Left hindlimb (tissue), 1 donor: ENCODE results near the gene TMEM86B.
"Not testable (repeated sequence)": the region's sequence is repeated elsewhere in the genome, so short reads cannot be mapped to it uniquely, and the experiment has no call there.

ENCODE experiments used
- DNase-seq: peaks from one replicate; pipeline ENCODE4 v3.0.0-alpha.2; 2018

TMEM86B gene

GRCh38 chr19:55241143-55241934 is 12.8 kb upstream of the TMEM86B start:
- DNase-seq = peak; percentile 29

- DNase-seq = peak; percentile 1
Observed at GRCh38 chr19:55240713-55241020, 12.1 kb upstream of the TMEM86B start.

GRCh38 chr19:55239004-55239403 is 10.4 kb upstream of the TMEM86B start:
- DNase-seq = no peak

GRCh38 chr19:55238030-55238429 is 9.5 kb upstream of the TMEM86B start:
- DNase-seq = no peak

- no peak for DNase-seq
Observed at GRCh38 chr19:55232986-55233385, 4.4 kb upstream of the TMEM86B start.

- DNase-seq = no peak
Observed at GRCh38 chr19:55232286-55232602, 3.7 kb upstream of the TMEM86B start.

GRCh38 chr19:55231391-55232285 is 3.1 kb upstream of the TMEM86B start:
- DNase-seq = no peak

- no peak for DNase-seq
Observed at GRCh38 chr19:55230780-55231179, 2.2 kb upstream of the TMEM86B start.

- DNase-seq = no peak
Observed at GRCh38 chr19:55230329-55230728, 1.8 kb upstream of the TMEM86B start.

- DNase-seq = no peak
Observed at GRCh38 chr19:55229789-55230182, 1.2 kb upstream of the TMEM86B start.

GRCh38 chr19:55229145-55229788 is 704 bp upstream of the TMEM86B start:
- no peak for DNase-seq

GRCh38 chr19:55228015-55228391 is 560 bp downstream of the TMEM86B start:
- no peak for DNase-seq

- DNase-seq = no peak
Observed at GRCh38 chr19:55227241-55228014, 1.1 kb downstream of the TMEM86B start.

- DNase-seq = no peak
Observed at GRCh38 chr19:55226788-55227187, 1.8 kb downstream of the TMEM86B start.

- no peak for DNase-seq
Observed at GRCh38 chr19:55226273-55226672, 2.3 kb downstream of the TMEM86B start.

GRCh38 chr19:55225415-55225958 is 3.1 kb downstream of the TMEM86B start:
- DNase-seq = no peak

- not testable (repeated sequence) for DNase-seq
Observed at GRCh38 chr19:55224679-55225414, 3.7 kb downstream of the TMEM86B start.

- DNase-seq = no peak
Observed at GRCh38 chr19:55224038-55224665, 4.4 kb downstream of the TMEM86B start.

- no peak for DNase-seq
Observed at GRCh38 chr19:55223291-55224037, 5.1 kb downstream of the TMEM86B start.

- DNase-seq = no peak
Observed at GRCh38 chr19:55220525-55220924, 8.0 kb downstream of the TMEM86B start.
